Caki2 (cell line): Measurements from ENCODE around the gene ANKRD63. TPM values are rescaled to one million over a fixed set of nuclear protein-coding genes. Genes with fewer than 3 reads are reported as not detected.

Experiments used
- DNase-seq: peaks from one replicate; pipeline ENCODE4 v3.0.0-alpha.2; 2015; ENCODE audit warnings: low read depth
- in situ Hi-C: cut with HindIII; loops from 2 replicates; pipeline ENCODE4 v1.10.0; 2016; ENCODE audit warnings: low sequenced_read_pairs, low pct_unique_long_range_greater_than_20kb, mixed read lengths
- total RNA-seq: library from RNA; depleted of rRNA; stranded (reverse); fragments of >200 nt; shearing (Covaris generic); gene quantifications from 2 replicates; pipeline ENCODE4 v1.2.3, GENCODE V29; 2014; ENCODE audit warnings: low replicate concordance

Gene ANKRD63
- total RNA-seq, 1 experiment from 2014 or later: not detected

- in situ Hi-C loops: no loop called here
- no peak for DNase-seq
Observed at GRCh38 chr15:40285554-40286011, 2.7 kb upstream of the ANKRD63 start.

GRCh38 chr15:40285151-40285550, 2.3 kb upstream of the ANKRD63 start:
- in situ Hi-C loops: no loop called here
- no peak for DNase-seq

- in situ Hi-C loops: no loop called here
- DNase-seq: no peak
Observed at GRCh38 chr15:40283615-40284300, 894 bp upstream of the ANKRD63 start.

- DNase-seq: peak; percentile 50
- in situ Hi-C loops: no loop called here
Observed at GRCh38 chr15:40282147-40282868, 556 bp downstream of the ANKRD63 start.

GRCh38 chr15:40281801-40282146, 1.1 kb downstream of the ANKRD63 start:
- DNase-seq: no peak
- in situ Hi-C loops: no loop called here

- DNase-seq: no peak
- in situ Hi-C loops: no loop called here
Observed at GRCh38 chr15:40281057-40281800, 1.6 kb downstream of the ANKRD63 start.

GRCh38 chr15:40280260-40281056, 2.4 kb downstream of the ANKRD63 start:
- no peak for DNase-seq
- in situ Hi-C loops: no loop called here

GRCh38 chr15:40279437-40280141, 3.3 kb downstream of the ANKRD63 start:
- DNase-seq: peak; percentile 34
- in situ Hi-C loops: no loop called here

GRCh38 chr15:40278026-40278425, 4.8 kb downstream of the ANKRD63 start:
- no peak for DNase-seq
- in situ Hi-C loops: no loop called here

GRCh38 chr15:40277471-40277870, 5.4 kb downstream of the ANKRD63 start:
- DNase-seq: no peak
- in situ Hi-C loops: no loop called here

- no peak for DNase-seq
- in situ Hi-C loops: no loop called here
Observed at GRCh38 chr15:40276927-40277326, 5.9 kb downstream of the ANKRD63 start.

GRCh38 chr15:40275954-40276353, 6.9 kb downstream of the ANKRD63 start:
- in situ Hi-C loops: no loop called here
- DNase-seq: no peak

- in situ Hi-C loops: no loop called here
- DNase-seq: no peak
Observed at GRCh38 chr15:40275523-40275922, 7.3 kb downstream of the ANKRD63 start.

GRCh38 chr15:40274350-40275274, 8.3 kb downstream of the ANKRD63 start:
- peak; percentile 66 for DNase-seq
- in situ Hi-C loops: no loop called here

- in situ Hi-C loops: no loop called here
- DNase-seq: no peak
Observed at GRCh38 chr15:40273428-40273827, 9.4 kb downstream of the ANKRD63 start.

- no peak for DNase-seq
- in situ Hi-C loops: no loop called here
Observed at GRCh38 chr15:40272485-40273056, 10.3 kb downstream of the ANKRD63 start.
